Mesenchymal stem cell (in vitro differentiated cells and primary cell): ENCODE measurements around the gene RNF123.

ENCODE experiments used
- DNase-seq: peaks from one replicate; pipeline ENCODE4 v3.0.0-alpha.2; 2013
- H2AFZ ChIP-seq: one replicate; pipeline ENCODE4 v1.6.1; 2013; ENCODE audit warnings: low read depth, mild to moderate bottlenecking, control low read depth, inconsistent platforms, low read length, moderate library complexity
- H2AK5ac ChIP-seq: 2 replicates; pipeline ENCODE4 v1.6.1; 2013; ENCODE audit warnings: low read length, moderate library complexity, mild to moderate bottlenecking, inconsistent platforms; ENCODE audit not compliant: severe bottlenecking
- H2BK120ac ChIP-seq: one replicate; pipeline ENCODE4 v1.6.1; 2013; ENCODE audit warnings: low read depth, mild to moderate bottlenecking, inconsistent platforms, low read length, moderate library complexity
- H2BK12ac ChIP-seq, 2 experiments: one replicate each; pipeline ENCODE4 v1.6.1; 2013; ENCODE audit warnings: inconsistent platforms in 2 of 2, low read length in 2 of 2, mild to moderate bottlenecking in 2 of 2, moderate library complexity in 2 of 2, control low read depth in 1 of 2
- H2BK15ac ChIP-seq: one replicate; pipeline ENCODE4 v1.6.1; 2013; ENCODE audit warnings: mild to moderate bottlenecking, low read depth, inconsistent platforms; ENCODE audit not compliant: poor library complexity, severe bottlenecking
- H2BK5ac ChIP-seq: 2 replicates; pipeline ENCODE4 v1.6.1; 2013; ENCODE audit warnings: low read depth, mild to moderate bottlenecking, low read length, control low read depth, inconsistent platforms; ENCODE audit not compliant: poor library complexity, severe bottlenecking
- H3K14ac ChIP-seq, 2 experiments: one replicate each; pipeline ENCODE4 v1.6.1; 2013; ENCODE audit warnings: inconsistent platforms in 2 of 2, low read length in 2 of 2, control low read depth in 1 of 2, mild to moderate bottlenecking in 1 of 2, moderate library complexity in 1 of 2
- H3K18ac ChIP-seq, 2 experiments: one replicate each; pipeline ENCODE4 v1.6.1; 2013; ENCODE audit warnings: inconsistent platforms in 2 of 2, low read length in 2 of 2, control low read depth in 1 of 2, low read depth in 1 of 2, mild to moderate bottlenecking in 1 of 2
- H3K23ac ChIP-seq, 2 experiments: one replicate each; pipeline ENCODE4 v1.6.1; 2013; ENCODE audit warnings: inconsistent platforms in 2 of 2, low read length in 2 of 2, mild to moderate bottlenecking in 2 of 2, moderate library complexity in 2 of 2, control low read depth in 1 of 2
- H3K27ac ChIP-seq: 2 replicates; pipeline ENCODE4 v1.5.1; 2013; ENCODE audit warnings: mild to moderate bottlenecking, moderate library complexity, low read length, control low read depth, inconsistent platforms; ENCODE audit not compliant: poor library complexity, severe bottlenecking
- H3K27me3 ChIP-seq, 2 experiments: 2 replicates each; pipeline versions ENCODE4 v1.6.1 to v1.7.0; 2013; ENCODE audit warnings: low read length in 2 of 2, mild to moderate bottlenecking in 2 of 2, moderate library complexity in 2 of 2, control low read depth in 1 of 2, inconsistent platforms in 1 of 2; ENCODE audit not compliant: control insufficient read depth in 1 of 2, insufficient read depth in 1 of 2
- H3K36me3 ChIP-seq, 2 experiments: 2 replicates each; pipeline versions ENCODE4 v1.6.1 to v1.7.0; 2013; ENCODE audit warnings: low read length in 2 of 2, control low read depth in 1 of 2, inconsistent platforms in 1 of 2, low read depth in 1 of 2, mild to moderate bottlenecking in 1 of 2; ENCODE audit not compliant: insufficient read depth in 2 of 2, control insufficient read depth in 1 of 2
- H3K4ac ChIP-seq, 2 experiments: one replicate each; pipeline ENCODE4 v1.6.1; 2013; ENCODE audit warnings: inconsistent platforms in 2 of 2, low read length in 2 of 2, mild to moderate bottlenecking in 2 of 2, moderate library complexity in 2 of 2, control low read depth in 1 of 2, low read depth in 1 of 2
- H3K4me1 ChIP-seq: 2 replicates; pipeline ENCODE4 v1.6.1; 2013; ENCODE audit warnings: low read depth, low read length, control low read depth; ENCODE audit not compliant: control insufficient read depth, insufficient read depth
- H3K4me2 ChIP-seq: 2 replicates; pipeline ENCODE4 v1.6.1; 2013; ENCODE audit warnings: low read length, mild to moderate bottlenecking, inconsistent platforms; ENCODE audit not compliant: poor library complexity, severe bottlenecking
- H3K4me3 ChIP-seq, 2 experiments: 2 replicates each; pipeline versions ENCODE4 v1.5.1 to v1.7.0; 2013; ENCODE audit warnings: low read length in 2 of 2, mild to moderate bottlenecking in 2 of 2, control low read depth in 1 of 2, low read depth in 1 of 2; ENCODE audit not compliant: insufficient read depth in 1 of 2
- H3K79me1 ChIP-seq: replicated peaks from 2 replicates; pipeline ENCODE4 v1.6.1; 2013; ENCODE audit warnings: mild to moderate bottlenecking, control low read depth, low read length, inconsistent platforms; ENCODE audit not compliant: poor library complexity, severe bottlenecking
- H3K9ac ChIP-seq: 2 replicates; pipeline ENCODE4 v1.7.0; 2013; ENCODE audit warnings: mild to moderate bottlenecking, low read length, moderate library complexity
- H3K9me3 ChIP-seq: 2 replicates; pipeline ENCODE4 v1.7.0; 2013; ENCODE audit warnings: mild to moderate bottlenecking, low read length; ENCODE audit not compliant: control insufficient read depth
- H4K8ac ChIP-seq: one replicate; pipeline ENCODE4 v1.6.1; 2013; ENCODE audit warnings: inconsistent platforms, mild to moderate bottlenecking, low read length, moderate library complexity
- H4K91ac ChIP-seq: one replicate; pipeline ENCODE4 v1.6.1; 2013; ENCODE audit warnings: mild to moderate bottlenecking, low read length, inconsistent platforms
- WGBS: methylation state at CpG from one replicate; pipeline ENCODE4 v1.1.7; 2013; ENCODE audit warnings: mixed read lengths; 5-methylcytosine and 5-hydroxymethylcytosine counted together

Gene RNF123

DNA sequence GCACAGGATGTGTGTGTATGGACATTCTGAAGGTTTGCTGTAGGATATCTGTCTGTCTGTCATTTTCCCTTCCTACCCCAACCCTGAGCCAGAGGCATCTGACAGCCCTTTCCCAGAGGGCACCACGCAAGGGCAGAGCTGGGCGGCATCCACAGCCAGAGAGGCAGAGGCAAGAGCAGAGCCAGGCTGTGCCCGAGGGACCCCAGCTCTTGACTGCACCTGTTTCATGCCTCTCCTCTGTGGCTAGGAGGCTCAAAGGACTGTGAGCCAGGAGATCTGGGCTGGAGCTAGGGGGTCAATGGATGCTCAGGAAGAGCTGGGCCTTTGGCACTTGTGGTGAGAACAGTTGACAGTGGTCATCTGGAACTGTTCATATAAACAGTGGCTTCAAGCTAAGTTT, 20.0 kb upstream of the RNF123 start:
- H2BK15ac ChIP-seq = no peak overlapping the region
- H3K36me3 ChIP-seq = no peaks in the 10 kb centered on the region
- no peak overlapping the region for H4K8ac ChIP-seq
- H3K27me3 ChIP-seq = peaks cover 0 to 41% of the 10 kb centered on the region in 2 experiments
- no peak for DNase-seq
- no peak overlapping the region for H3K4me3 ChIP-seq
- H2BK120ac ChIP-seq = no peak overlapping the region
- WGBS = 96% methylated on average over 3 of the region's 3 CpGs
- no peak overlapping the region for H2AFZ ChIP-seq
- H3K4me1 ChIP-seq = peaks cover 40% of the 10 kb centered on the region
- H2BK12ac ChIP-seq = no peak overlapping the region
- H3K4me2 ChIP-seq = no peak overlapping the region
- no peak overlapping the region for H2BK5ac ChIP-seq
- H3K27ac ChIP-seq = peak overlapping the region; percentile 49
- H3K4ac ChIP-seq = no peak overlapping the region
- no peak overlapping the region for H3K18ac ChIP-seq
- H3K9me3 ChIP-seq = no peaks in the 10 kb centered on the region
- no peak overlapping the region for H4K91ac ChIP-seq
- no peak overlapping the region for H3K14ac ChIP-seq
- H2AK5ac ChIP-seq = peak overlapping the region; percentile 3
- H3K9ac ChIP-seq = no peak overlapping the region
- H3K23ac ChIP-seq = no peak overlapping the region
- peaks cover 3% of the 10 kb centered on the region for H3K79me1 ChIP-seq

DNA sequence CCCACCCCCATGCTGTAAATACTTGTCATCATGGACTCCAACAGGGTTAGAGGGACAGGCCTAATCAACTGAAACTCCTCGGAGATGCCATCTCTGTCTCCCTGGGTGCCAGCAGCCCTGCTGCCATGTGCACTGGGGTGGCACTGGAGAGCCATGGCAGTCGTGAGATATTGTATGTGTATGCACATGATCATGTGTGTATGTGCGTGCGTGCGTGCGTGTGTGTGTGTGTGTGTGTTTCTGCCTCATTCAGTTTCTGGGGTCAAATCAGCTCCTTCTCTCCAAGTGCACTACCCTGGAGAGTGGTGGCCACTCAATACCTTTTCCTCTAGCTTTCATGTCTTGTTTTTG, 18.4 kb upstream of the RNF123 start:
- Histone ChIP-seq H2BK120ac (no peak overlapping the region), H2AFZ (no peak overlapping the region), H3K79me1 (peaks cover 18% of the 10 kb centered on the region), H2AK5ac (no peak overlapping the region), H2BK15ac (no peak overlapping the region), H3K9me3 (no peaks in the 10 kb centered on the region), H3K9ac (no peak overlapping the region), H3K18ac (no peak overlapping the region), H3K4me3 (no peak overlapping the region), H3K36me3 (peaks cover 5 to 8% of the 10 kb centered on the region in 2 experiments), H3K4ac (no peak overlapping the region), H3K14ac (no peak overlapping the region), H2BK5ac (no peak overlapping the region), H3K4me2 (no peak overlapping the region), H2BK12ac (no peak overlapping the region), H3K23ac (no peak overlapping the region), H4K91ac (no peak overlapping the region), H3K27ac (no peak overlapping the region), H3K4me1 (peaks cover 50% of the 10 kb centered on the region), H3K27me3 (peaks cover 0 to 33% of the 10 kb centered on the region in 2 experiments), H4K8ac (no peak overlapping the region)
- 100% methylated on average over 1 of the region's 6 CpGs for WGBS
- no peak for DNase-seq

DNA sequence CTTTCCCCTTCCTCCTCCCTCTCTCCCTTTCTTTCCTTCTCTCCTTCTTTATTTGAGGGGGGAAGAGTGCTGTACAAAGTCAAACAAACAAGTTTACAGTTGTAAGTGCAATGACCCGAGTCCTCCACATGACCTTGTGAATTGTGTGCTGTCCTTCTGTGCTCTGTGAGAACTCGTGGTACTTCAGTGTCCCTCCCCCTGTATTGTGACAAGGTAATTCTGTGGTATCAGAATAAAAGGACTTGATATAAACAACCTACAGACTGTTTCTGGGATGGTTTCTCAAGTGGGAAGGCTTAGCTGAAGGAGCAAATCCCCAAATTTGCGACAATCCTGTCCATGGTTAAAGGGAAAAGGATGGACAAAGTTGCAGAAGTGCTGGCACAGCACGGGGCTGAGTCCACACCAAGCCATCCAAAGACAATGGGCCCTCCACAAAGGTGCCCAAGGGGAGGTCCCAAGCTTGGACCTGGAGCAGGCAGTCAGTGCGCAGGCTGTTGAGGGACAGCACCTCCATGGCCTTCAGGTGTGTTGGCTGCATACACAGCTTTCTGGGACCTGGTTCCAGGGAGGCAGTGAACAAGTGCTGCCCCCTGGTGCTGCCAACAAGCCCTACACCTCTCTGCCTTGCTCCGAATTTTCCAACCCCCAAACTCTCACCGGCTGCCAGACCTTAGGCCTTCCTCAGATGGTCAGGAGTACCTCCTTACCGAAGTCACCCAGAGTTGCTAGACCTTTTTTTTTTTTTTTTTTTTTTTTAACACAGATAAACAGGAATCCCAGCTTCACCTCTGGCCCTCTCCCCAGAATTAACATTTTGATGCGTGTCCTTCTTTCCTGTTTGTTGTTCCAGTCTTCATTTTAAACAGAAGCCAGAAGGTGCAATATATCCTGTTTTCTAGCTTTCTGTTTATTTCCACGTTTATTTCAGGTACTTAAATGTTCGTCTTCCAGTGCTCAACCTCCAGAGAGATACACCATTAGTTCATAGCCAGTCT, 17.8 kb upstream of the RNF123 start:
- Histone ChIP-seq H2BK120ac (no peak overlapping the region), H2BK12ac (no peak overlapping the region), H3K14ac (no peak overlapping the region)

DNA sequence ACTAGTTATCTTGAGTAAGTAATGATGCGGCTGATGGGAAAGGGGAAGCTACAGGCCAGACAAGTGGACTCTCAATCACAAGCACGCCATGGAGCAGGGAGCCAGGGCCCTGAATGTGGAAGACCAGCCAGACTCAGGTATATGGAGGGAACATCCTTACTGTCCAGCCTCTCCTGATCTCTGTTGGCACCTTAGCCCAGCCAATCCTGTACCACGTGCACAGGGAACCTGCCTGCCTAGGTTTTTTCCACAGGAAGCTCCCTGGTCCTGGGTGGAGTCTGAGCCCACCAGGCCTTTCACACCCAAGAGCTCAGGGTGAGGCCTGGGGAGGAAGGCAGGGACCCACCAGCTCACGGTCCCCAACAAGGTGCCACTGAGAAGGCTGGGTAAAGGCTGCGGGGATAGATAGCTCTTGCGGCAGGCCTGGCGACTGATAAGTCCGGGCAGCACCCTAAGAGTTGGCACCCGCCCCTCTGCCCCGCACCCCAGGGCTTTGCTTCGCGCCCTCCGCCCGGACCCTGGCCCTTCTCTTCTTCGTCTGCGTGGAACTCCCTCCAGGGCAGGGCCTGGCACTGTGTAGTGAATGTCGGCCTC, 16.1 kb upstream of the RNF123 start:
- Histone ChIP-seq H4K91ac (peak overlapping the region; percentile 74), H3K79me1 (peaks cover 39% of the 10 kb centered on the region), H2BK120ac (no peak overlapping the region), H3K36me3 (peaks cover 28 to 31% of the 10 kb centered on the region in 2 experiments), H2BK12ac (peak overlapping the region in 1 of 2 experiments; percentile 51), H3K4me1 (peaks cover 35% of the 10 kb centered on the region), H3K9ac (peak overlapping the region; percentile 90), H3K4me3 (peak overlapping the region; percentile 49 to 95), H3K9me3 (no peaks in the 10 kb centered on the region), H4K8ac (peak overlapping the region; percentile 42), H2AFZ (peak overlapping the region; percentile 54), H2AK5ac (peak overlapping the region; percentile 87), H3K27me3 (peaks cover 0 to 11% of the 10 kb centered on the region in 2 experiments), H2BK15ac (peak overlapping the region; percentile 83), H3K27ac (peak overlapping the region; percentile 81), H3K23ac (no peak overlapping the region), H3K14ac (peak overlapping the region in 1 of 2 experiments; percentile 12), H2BK5ac (peak overlapping the region; percentile 25), H3K4me2 (peak overlapping the region; percentile 56), H3K4ac (peak overlapping the region; percentile 10 to 85), H3K18ac (peak overlapping the region; percentile 11 to 86)
- 16% methylated on average over 17 of the region's 17 CpGs for WGBS
- DNase-seq = peak; percentile 53

More for the DNA sequence above, 17.8 kb upstream of the RNF123 start:
- Histone ChIP-seq H3K23ac (no peak overlapping the region), H4K91ac (no peak overlapping the region), H3K27me3 (peaks cover 0 to 26% of the 10 kb centered on the region in 2 experiments), H3K9me3 (no peaks in the 10 kb centered on the region), H2BK5ac (no peak overlapping the region), H3K18ac (no peak overlapping the region), H2AFZ (no peak overlapping the region), H3K36me3 (peaks cover 12 to 15% of the 10 kb centered on the region in 2 experiments), H3K4me1 (peaks cover 50% of the 10 kb centered on the region), H4K8ac (no peak overlapping the region), H3K27ac (no peak overlapping the region), H3K4me2 (no peak overlapping the region), H2BK15ac (no peak overlapping the region), H3K4ac (no peak overlapping the region), H2AK5ac (no peak overlapping the region), H3K9ac (no peak overlapping the region), H3K4me3 (no peak overlapping the region), H3K79me1 (peaks cover 25% of the 10 kb centered on the region)
- peak; percentile 69 for DNase-seq
- 49% methylated on average over 11 of the region's 11 CpGs for WGBS
